SK-N-SH (cell line): Measurements from ENCODE around the gene NMS. TPM values are rescaled to one million over a fixed set of nuclear protein-coding genes. Genes with fewer than 3 reads are reported as not detected.

Experiments used
- CTCF ChIA-PET: fragments of 300-600, 350-600 bp; formaldehyde crosslinking; extraction: SDS; loops from one replicate; lab custom pipeline; 2021; lab: Yijun Ruan, JAX
- POLR2A ChIA-PET: fragments of 350-600 bp; sonication (Branson Sonifier 250); formaldehyde crosslinking; extraction: SDS; loops from one replicate; lab custom pipeline; 2020; ENCODE audit warnings: antibody characterized with exemption, inconsistent platforms; lab: Yijun Ruan, JAX
- DNase-seq: peaks from one replicate; pipeline ENCODE4 v3.0.0; 2012
- H2AFZ ChIP-seq: fragments of 200-600 bp; sonication (generic); 2 replicates; pipeline ENCODE4 v1.8.1; 2016; ENCODE audit warnings: antibody characterized with exemption, mild to moderate bottlenecking, low read depth
- H3F3A ChIP-seq: fragments of 200-600 bp; sonication (generic); replicated peaks from 2 replicates; pipeline ENCODE3; 2016; ENCODE audit warnings: antibody characterized with exemption, mild to moderate bottlenecking; ENCODE audit not compliant: insufficient read depth
- H3K27ac ChIP-seq, 2 experiments: fragments of 200-500 bp in 1 of 2; fragments of 200-600 bp in 1 of 2; sonication (Bioruptor generic) in 1 of 2; sonication (generic), shearing (Covaris generic) in 1 of 2; 2 replicates each; pipeline versions ENCODE4 v1.5.1 to v1.6.1; 2014 to 2016; ENCODE audit warnings: low read depth in 2 of 2, inconsistent platforms in 1 of 2, low read length in 1 of 2, mild to moderate bottlenecking in 1 of 2, mixed read lengths in 1 of 2
- H3K27me3 ChIP-seq: fragments of 200-600 bp; sonication (generic), shearing (Covaris generic); 2 replicates; pipeline ENCODE4 v1.6.1; 2016; ENCODE audit warnings: mixed run types; ENCODE audit not compliant: insufficient read depth
- H3K36me3 ChIP-seq, 2 experiments: fragments of 200-500 bp in 1 of 2; fragments of 200-600 bp in 1 of 2; sonication (Bioruptor generic) in 1 of 2; sonication (generic) in 1 of 2; replicated peaks in 1 of 2; 2 replicates each; pipeline versions ENCODE3 to v1.5.1; 2014 to 2016; ENCODE audit warnings: low read length in 1 of 2, mild to moderate bottlenecking in 1 of 2; ENCODE audit not compliant: insufficient read depth in 2 of 2, control insufficient read depth in 1 of 2
- H3K4me1 ChIP-seq, 2 experiments: fragments of 200-500 bp in 1 of 2; fragments of 200-600 bp in 1 of 2; sonication (Bioruptor generic) in 1 of 2; sonication (generic), shearing (Covaris generic) in 1 of 2; 2 replicates each; pipeline versions ENCODE4 v1.5.1 to v1.6.1; 2014 to 2016; ENCODE audit warnings: low read depth in 1 of 2, low read length in 1 of 2, mixed run types in 1 of 2; ENCODE audit not compliant: insufficient read depth in 2 of 2, control insufficient read depth in 1 of 2
- H3K4me2 ChIP-seq: fragments of 200-600 bp; sonication (generic), shearing (Covaris generic); 2 replicates; pipeline ENCODE4 v1.6.1; 2017; ENCODE audit warnings: mixed run types
- H3K4me3 ChIP-seq, 2 experiments: fragments of 200-500 bp in 1 of 2; fragments of 200-600 bp in 1 of 2; sonication (Bioruptor generic) in 1 of 2; sonication (generic), shearing (Covaris generic) in 1 of 2; 2 replicates each; pipeline versions ENCODE4 v1.5.1 to v1.8.1; 2014 to 2016; ENCODE audit warnings: low read depth in 2 of 2, inconsistent platforms in 1 of 2, low read length in 1 of 2, mild to moderate bottlenecking in 1 of 2, mixed read lengths in 1 of 2, moderate library complexity in 1 of 2
- H3K79me2 ChIP-seq: fragments of 200-600 bp; sonication (generic); 2 replicates; pipeline ENCODE4 v1.8.1; 2017; ENCODE audit warnings: mild to moderate bottlenecking; ENCODE audit not compliant: insufficient read depth
- H3K9ac ChIP-seq: fragments of 200-600 bp; sonication (generic); 2 replicates; pipeline ENCODE4 v1.6.1; 2017; ENCODE audit warnings: mixed run types
- H3K9me2 ChIP-seq: fragments of 200-600 bp; sonication (generic); 2 replicates; pipeline ENCODE4 v1.6.1; 2017; ENCODE audit warnings: mixed run types
- H3K9me3 ChIP-seq: fragments of 200-600 bp; sonication (generic); 2 replicates; pipeline ENCODE4 v1.6.1; 2017; ENCODE audit warnings: mixed run types, mild to moderate bottlenecking, moderate library complexity
- H4K20me1 ChIP-seq: fragments of 200-600 bp; sonication (generic); 2 replicates; pipeline ENCODE4 v1.6.1; 2017; ENCODE audit warnings: mild to moderate bottlenecking, mixed run types; ENCODE audit not compliant: insufficient read depth
- RXRA ChIP-seq: IDR thresholded peaks from 2 replicates; pipeline ENCODE4 v1.4.0; 2012; ENCODE audit warnings: low read depth, mild to moderate bottlenecking, borderline replicate concordance
- YY1 ChIP-seq: IDR thresholded peaks from 2 replicates; pipeline ENCODE4 v1.4.0; 2012; ENCODE audit warnings: low read depth, mild to moderate bottlenecking
- WGBS: methylation state at CpG from one replicate; pipeline ENCODE4 v1.1.6; 2017; ENCODE audit warnings: low lambda C conversion rate; 5-methylcytosine and 5-hydroxymethylcytosine counted together
- polyA plus RNA-seq, 3 experiments: library from polyadenylated mRNA; depleted of rRNA; stranded (reverse); fragments of >200 nt; gene quantifications; 2 replicates each; pipeline ENCODE4 v1.2.3, GENCODE V29; 2012
- TF ChIP-seq, protein P1 (sequence below): IDR thresholded peaks from 2 replicates; pipeline ENCODE4 v1.6.1; 2012; ENCODE audit warnings: mild to moderate bottlenecking, low read depth, low read length, moderate library complexity

The NMS gene
- polyA plus RNA-seq, 1 of the 3 experiments (the other 2 are of a cell fraction): not detected

DNA sequence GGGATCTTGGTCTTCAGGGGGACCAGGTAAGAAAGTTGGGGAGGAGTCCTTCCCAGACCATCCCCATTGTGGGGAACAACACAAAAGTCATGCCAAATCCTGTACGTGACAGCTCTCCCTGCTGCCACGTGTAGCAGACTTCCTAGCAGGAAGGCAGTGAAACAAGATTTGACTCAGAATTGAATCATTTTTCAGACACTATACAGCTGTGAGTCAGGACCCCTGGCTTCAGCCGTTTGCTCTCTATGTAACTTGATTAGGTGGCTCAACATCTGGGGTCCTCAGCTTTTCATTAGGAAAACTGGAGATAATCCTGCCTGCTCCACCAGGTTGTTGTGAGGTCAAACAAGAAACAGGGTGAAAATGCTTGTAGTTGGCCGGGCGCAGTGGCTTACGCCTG, 59.6 kb downstream of the NMS start:
- CTCF ChIA-PET: no interaction called here
- Histone ChIP-seq H3K79me2 (no peaks in the 10 kb centered on the region), H3K27me3 (no peaks in the 10 kb centered on the region), H3K27ac (no peak overlapping the region), H3K9me3 (no peaks in the 10 kb centered on the region), H3K36me3 (no peaks in the 10 kb centered on the region), H3F3A (no peaks in the 10 kb centered on the region), H2AFZ (no peak overlapping the region), H3K9ac (no peak overlapping the region), H3K4me1 (no peaks in the 10 kb centered on the region), H4K20me1 (no peaks in the 10 kb centered on the region), H3K4me3 (no peak overlapping the region), H3K4me2 (no peak overlapping the region), H3K9me2 (no peaks in the 10 kb centered on the region)
- POLR2A ChIA-PET: no interaction called here
- no peak for DNase-seq
- no peak for TF ChIP-seq RXRA
- TF ChIP-seq, protein P1, sequence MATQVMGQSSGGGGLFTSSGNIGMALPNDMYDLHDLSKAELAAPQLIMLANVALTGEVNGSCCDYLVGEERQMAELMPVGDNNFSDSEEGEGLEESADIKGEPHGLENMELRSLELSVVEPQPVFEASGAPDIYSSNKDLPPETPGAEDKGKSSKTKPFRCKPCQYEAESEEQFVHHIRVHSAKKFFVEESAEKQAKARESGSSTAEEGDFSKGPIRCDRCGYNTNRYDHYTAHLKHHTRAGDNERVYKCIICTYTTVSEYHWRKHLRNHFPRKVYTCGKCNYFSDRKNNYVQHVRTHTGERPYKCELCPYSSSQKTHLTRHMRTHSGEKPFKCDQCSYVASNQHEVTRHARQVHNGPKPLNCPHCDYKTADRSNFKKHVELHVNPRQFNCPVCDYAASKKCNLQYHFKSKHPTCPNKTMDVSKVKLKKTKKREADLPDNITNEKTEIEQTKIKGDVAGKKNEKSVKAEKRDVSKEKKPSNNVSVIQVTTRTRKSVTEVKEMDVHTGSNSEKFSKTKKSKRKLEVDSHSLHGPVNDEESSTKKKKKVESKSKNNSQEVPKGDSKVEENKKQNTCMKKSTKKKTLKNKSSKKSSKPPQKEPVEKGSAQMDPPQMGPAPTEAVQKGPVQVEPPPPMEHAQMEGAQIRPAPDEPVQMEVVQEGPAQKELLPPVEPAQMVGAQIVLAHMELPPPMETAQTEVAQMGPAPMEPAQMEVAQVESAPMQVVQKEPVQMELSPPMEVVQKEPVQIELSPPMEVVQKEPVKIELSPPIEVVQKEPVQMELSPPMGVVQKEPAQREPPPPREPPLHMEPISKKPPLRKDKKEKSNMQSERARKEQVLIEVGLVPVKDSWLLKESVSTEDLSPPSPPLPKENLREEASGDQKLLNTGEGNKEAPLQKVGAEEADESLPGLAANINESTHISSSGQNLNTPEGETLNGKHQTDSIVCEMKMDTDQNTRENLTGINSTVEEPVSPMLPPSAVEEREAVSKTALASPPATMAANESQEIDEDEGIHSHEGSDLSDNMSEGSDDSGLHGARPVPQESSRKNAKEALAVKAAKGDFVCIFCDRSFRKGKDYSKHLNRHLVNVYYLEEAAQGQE: no peak
- no peak for TF ChIP-seq YY1
- 23% methylated on average over 6 of the region's 6 CpGs for WGBS

Other genes with a start within 250 kb of the NMS start
- 2.0 and 2.4 TPM in 2 replicates for gene LONRF2, start 148.0 kb upstream of the NMS start, polyA plus RNA-seq (2012; rRNA removed)
- 17.6 and 20.0 TPM in 2 replicates for gene CHST10, start 52.8 kb upstream of the NMS start, polyA plus RNA-seq (2012; rRNA removed)
- gene PDCL3, start 92.5 kb downstream of the NMS start, polyA plus RNA-seq (2012; rRNA removed): 32.8 and 34.7 TPM in 2 replicates